Right lung (tissue), 5 donors: ENCODE results near the gene ERICH3. TPM values are rescaled to one million over a fixed set of nuclear protein-coding genes. Genes with fewer than 3 reads are reported as not detected.

Experiments used
- polyA plus RNA-seq, 5 donors: library from polyadenylated mRNA; unstranded; fragments of 120-200 nt; gene quantifications; one replicate each; pipeline versions ENCODE4 v1.2.1 to v1.2.3, GENCODE V29; 2013; ENCODE audit warnings: inconsistent platforms in 1 of 5, low replicate concordance in 1 of 5; ENCODE audit not compliant: insufficient read length in 5 of 5, insufficient read depth in 1 of 5

ERICH3 gene
- polyA plus RNA-seq, 5 donors: 0.55 to 7.9 (median 4.2) TPM

Other genes with a start within 250 kb of the ERICH3 start
- gene LRRC53, start 161.2 kb downstream of the ERICH3 start, polyA plus RNA-seq: not detected
- 10 to 100 TPM; 45.1 to 81.3 (median 70.5) TPM for gene CRYZ, start 59.3 kb upstream of the ERICH3 start, polyA plus RNA-seq
- 10 to 100 TPM; 29.9 to 44.4 (median 38.9) TPM for gene TYW3, start 59.4 kb upstream of the ERICH3 start, polyA plus RNA-seq